K562 (cell line): ENCODE data around the gene GON7. TPM values are rescaled to one million over a fixed set of nuclear protein-coding genes. Genes with fewer than 3 reads are reported as not detected.

ENCODE experiments used
- ATAC-seq: fragments of 200-7000 bp; cut with Tn5 transposase; 3 replicates; pipeline ENCODE4 v1.9.1; 2020; ENCODE audit warnings: moderate library complexity
- BruUV-seq: library from RNA; stranded (reverse); fragments of 400-500 nt; replicated peaks from 2 replicates; lab custom pipeline; 2021; lab: Mats Ljungman, UMichigan
- CTCF ChIA-PET: fragments of 300-600 bp; formaldehyde crosslinking; extraction: SDS; loops from one replicate; lab custom pipeline; 2021; ENCODE audit warnings: low intra/inter-chr PET ratio; lab: Yijun Ruan, JAX
- POLR2A ChIA-PET: fragments of 300-600, 350-650 bp; sonication (Branson Sonifier 250); formaldehyde crosslinking; extraction: SDS; loops from one replicate; lab custom pipeline; 2021; ENCODE audit warnings: antibody characterized with exemption, inconsistent platforms; lab: Yijun Ruan, JAX
- DNase-seq, 4 experiments: peaks; one replicate each; pipeline versions ENCODE4 v3.0.0 to v3.0.0-alpha.2; 2011 to 2018; ENCODE audit warnings: low spot score in 3 of 4, mixed read lengths in 3 of 4; ENCODE audit errors: extremely low read depth in 1 of 4
- FAIRE-seq: peaks from 2 replicates; lab custom pipeline; 2011; peaks lifted over from hg19 to GRCh38; lab: Jason Lieb, UNC
- H2AFZ ChIP-seq: 2 replicates; pipeline ENCODE4 v1.6.0; 2011; ENCODE audit warnings: low read depth, low read length, control low read depth, inconsistent platforms
- H3K27ac ChIP-seq: fragments of 200-600 bp; 3 replicates; pipeline ENCODE4 v1.8.0; 2011; ENCODE audit warnings: low read depth, mild to moderate bottlenecking, control low read depth, inconsistent platforms, low read length, moderate library complexity, mixed read lengths; ENCODE audit errors: extremely low read depth
- H3K27me3 ChIP-seq, 2 experiments: fragments of 300-600 bp in 1 of 2; 2 replicates in 1 of 2; 3 replicates in 1 of 2; pipeline versions ENCODE4 v1.6.0 to v1.8.0; 2011; ENCODE audit warnings: inconsistent platforms in 2 of 2, low read length in 2 of 2, mild to moderate bottlenecking in 1 of 2, mixed read lengths in 1 of 2, moderate library complexity in 1 of 2; ENCODE audit not compliant: control insufficient read depth in 2 of 2, insufficient read depth in 2 of 2
- H3K36me3 ChIP-seq: fragments of 300-600 bp; 3 replicates; pipeline ENCODE4 v1.8.0; 2011; ENCODE audit warnings: mild to moderate bottlenecking, low read length, inconsistent platforms; ENCODE audit not compliant: control insufficient read depth, insufficient read depth
- H3K4me1 ChIP-seq, 2 experiments: fragments of 200-600 bp in 1 of 2; replicated peaks in 1 of 2; 2 replicates in 1 of 2; 3 replicates in 1 of 2; pipeline versions ENCODE4 v1.5.1 to v1.8.0; 2011; ENCODE audit warnings: inconsistent platforms in 2 of 2, low read length in 2 of 2, mild to moderate bottlenecking in 1 of 2, mixed read lengths in 1 of 2, moderate library complexity in 1 of 2; ENCODE audit not compliant: control insufficient read depth in 2 of 2, insufficient read depth in 2 of 2
- H3K4me2 ChIP-seq: 2 replicates; pipeline ENCODE4 v1.6.1; 2011; ENCODE audit warnings: low read length, control low read depth, inconsistent platforms, mixed read lengths; ENCODE audit not compliant: insufficient read depth
- H3K4me3 ChIP-seq: fragments of 200-600 bp; sonication (generic), shearing (Covaris generic); 2 replicates; pipeline ENCODE4 v1.5.1; 2016; ENCODE audit warnings: control low read depth, inconsistent platforms
- H3K79me2 ChIP-seq: fragments of 200-600 bp; 3 replicates; pipeline ENCODE4 v1.8.0; 2011; ENCODE audit warnings: low read length, inconsistent platforms; ENCODE audit not compliant: control insufficient read depth, insufficient read depth
- H3K9ac ChIP-seq, 2 experiments: 2 replicates each; pipeline versions ENCODE4 v1.6.0 to v1.6.1; 2011; ENCODE audit warnings: low read depth in 2 of 2, low read length in 2 of 2, control low read depth in 1 of 2, inconsistent platforms in 1 of 2, mild to moderate bottlenecking in 1 of 2, mixed read lengths in 1 of 2; ENCODE audit not compliant: insufficient read depth in 1 of 2
- H3K9me1 ChIP-seq: one replicate; pipeline ENCODE4 v1.6.0; 2011; ENCODE audit warnings: inconsistent platforms, mild to moderate bottlenecking, low read length, moderate library complexity; ENCODE audit not compliant: control insufficient read depth, insufficient read depth
- H3K9me3 ChIP-seq: replicated peaks from 2 replicates; pipeline ENCODE4 v1.5.1; 2011; ENCODE audit warnings: low read depth, low read length, inconsistent platforms; ENCODE audit not compliant: control insufficient read depth, insufficient read depth
- H4K20me1 ChIP-seq: replicated peaks from 2 replicates; pipeline ENCODE4 v1.6.1; 2011; ENCODE audit warnings: low read length, inconsistent platforms, mixed read lengths; ENCODE audit not compliant: control insufficient read depth, insufficient read depth
- CBX2 ChIP-seq: fragments of 200-600 bp; sonication (generic); IDR thresholded peaks from one replicate; pipeline ENCODE4 v1.6.1; 2012; ENCODE audit warnings: mild to moderate bottlenecking, low read length, inconsistent platforms; ENCODE audit not compliant: insufficient read depth, poor library complexity, severe bottlenecking
- CREM ChIP-seq: IDR thresholded peaks from 2 replicates; pipeline ENCODE4 v1.6.1; 2014; ENCODE audit warnings: antibody characterized with exemption, low read depth
- CXXC5 ChIP-seq: fragments of 250-450 bp; sonication (Bioruptor Pico); IDR thresholded peaks from 2 replicates; pipeline ENCODE4 v1.8.0; 2022; ENCODE audit warnings: inconsistent platforms, mild to moderate bottlenecking, moderate library complexity
- GABPB1 ChIP-seq: sonication (generic); formaldehyde crosslinking; IDR thresholded peaks from 2 replicates; pipeline ENCODE4 v1.8.0; 2022; ENCODE audit warnings: mild to moderate bottlenecking, missing genetic modification reagents
- HOXB6 ChIP-seq: fragments of 250-450 bp; sonication (Bioruptor Pico); IDR thresholded peaks from 2 replicates; pipeline ENCODE4 v1.5.1; 2022; ENCODE audit warnings: mild to moderate bottlenecking, borderline replicate concordance
- HSF4 ChIP-seq: fragments of 250-450 bp; sonication (Bioruptor Pico); IDR thresholded peaks from 2 replicates; pipeline ENCODE4 v2.1.2; 2022; ENCODE audit warnings: mild to moderate bottlenecking, moderate library complexity, borderline replicate concordance
- IRF1 ChIP-seq: sonication (generic); formaldehyde crosslinking; IDR thresholded peaks from 2 replicates; pipeline ENCODE4 v1.8.0; 2022; ENCODE audit warnings: missing genetic modification reagents, mild to moderate bottlenecking, borderline replicate concordance
- MIER1 ChIP-seq: fragments of 450-650 bp; IDR thresholded peaks from 2 replicates; pipeline ENCODE4 v1.6.1; 2016; ENCODE audit warnings: antibody characterized with exemption, mild to moderate bottlenecking, low read depth
- NFE2 ChIP-seq: IDR thresholded peaks from 2 replicates; pipeline ENCODE4 v1.6.1; 2014; ENCODE audit warnings: antibody characterized with exemption, low read depth
- NONO ChIP-seq, 2 experiments: fragments of 200-400 bp in 1 of 2; fragments of 450-650 bp in 1 of 2; formaldehyde crosslinking in 1 of 2; IDR thresholded peaks; 2 replicates each; pipeline ENCODE4 v1.6.1; 2017; ENCODE audit warnings: low read depth in 2 of 2, mild to moderate bottlenecking in 2 of 2, moderate library complexity in 2 of 2, low read length in 1 of 2
- ZNF124 ChIP-seq: sonication (generic); formaldehyde crosslinking; IDR thresholded peaks from 2 replicates; pipeline ENCODE4 v1.8.1; 2022; ENCODE audit warnings: missing genetic modification reagents
- ZNF717 ChIP-seq: fragments of 250-450 bp; sonication (Bioruptor Pico); IDR thresholded peaks from 2 replicates; pipeline ENCODE4 v1.5.0; 2021
- WGBS: fragments of 100-300 bp; shearing (Covaris generic); methylation state at CpG from one replicate; pipeline ENCODE4 v1.1.6; 2016; ENCODE audit warnings: low coverage, mixed read lengths; ENCODE audit not compliant: insufficient coverage; ENCODE audit errors: missing lambda C conversion rate; 5-methylcytosine and 5-hydroxymethylcytosine counted together
- in situ Hi-C: fragments of 300-500 bp; cut with MboI; formaldehyde crosslinking; loops from 4 replicates; pipeline ENCODE4 v1.15.0; 2018; ENCODE audit warnings: inconsistent platforms, mixed read lengths
- intact Hi-C: fragments of 100-400 bp; cut with micrococcal nuclease; formaldehyde crosslinking; loops from 2 replicates; pipeline ENCODE4 v1.14.2; 2022
- polyA plus RNA-seq, 8 experiments: library from polyadenylated mRNA; depleted of rRNA in 4 of 8; stranded (reverse) in 5 of 8; unstranded in 3 of 8; fragments of >200 nt; fragmentation: Nextera tagmentation in 2 of 8; fragmentation: Illumina TruSeq in 1 of 8; extraction: Ambion mirVana in 2 of 8; extraction: Trizol in 1 of 8; gene quantifications; 2 replicates each; pipeline versions ENCODE4 v1.2.1 to v1.2.3, GENCODE V29; 2011 to 2014; ENCODE audit warnings: inconsistent platforms in 1 of 8, missing spikeins in 1 of 8
- total RNA-seq, 7 experiments: library from RNA; depleted of rRNA in 6 of 7; stranded (reverse); fragments of >200 nt in 6 of 7; fragmentation: Illumina TruSeq in 2 of 7; extraction: Trizol in 2 of 7; gene quantifications; 2 replicates each; pipeline versions ENCODE4 v1.2.1 to v1.2.3, GENCODE V29; 2011 to 2021; ENCODE audit warnings: low replicate concordance in 1 of 7
- TF ChIP-seq, protein P1 (sequence below): fragments of 250-450 bp; sonication (Bioruptor Pico); IDR thresholded peaks from 2 replicates; pipeline ENCODE4 v1.8.0; 2022; ENCODE audit warnings: moderate library complexity, mild to moderate bottlenecking, inconsistent platforms
- TF ChIP-seq, protein P2 (sequence below), 2 experiments: fragments of 450-650 bp; conservative IDR thresholded peaks; 2 replicates each; pipeline ENCODE4 v1.6.1; 2017; ENCODE audit warnings: mild to moderate bottlenecking in 2 of 2, moderate library complexity in 2 of 2
- TF ChIP-seq, protein P3 (sequence below), 2 experiments: fragments of 200-800 bp in 1 of 2; sonication (Bioruptor generic) in 1 of 2; sonication (generic) in 1 of 2; formaldehyde crosslinking in 1 of 2; IDR thresholded peaks in 1 of 2; conservative IDR thresholded peaks in 1 of 2; 2 replicates each; pipeline versions ENCODE4 v1.5.0 to v1.6.1; 2016 to 2020; ENCODE audit warnings: missing compliant biosample characterization in 1 of 2, missing genetic modification characterization in 1 of 2, missing genetic modification reagents in 1 of 2

Gene GON7
- total and polyA plus RNA-seq, 9 of the 15 experiments (the other 6 are each of a cell fraction or from before 2014, with no cell fraction given), result 13.7 to 34.0 (median 23.9) TPM

DNA sequence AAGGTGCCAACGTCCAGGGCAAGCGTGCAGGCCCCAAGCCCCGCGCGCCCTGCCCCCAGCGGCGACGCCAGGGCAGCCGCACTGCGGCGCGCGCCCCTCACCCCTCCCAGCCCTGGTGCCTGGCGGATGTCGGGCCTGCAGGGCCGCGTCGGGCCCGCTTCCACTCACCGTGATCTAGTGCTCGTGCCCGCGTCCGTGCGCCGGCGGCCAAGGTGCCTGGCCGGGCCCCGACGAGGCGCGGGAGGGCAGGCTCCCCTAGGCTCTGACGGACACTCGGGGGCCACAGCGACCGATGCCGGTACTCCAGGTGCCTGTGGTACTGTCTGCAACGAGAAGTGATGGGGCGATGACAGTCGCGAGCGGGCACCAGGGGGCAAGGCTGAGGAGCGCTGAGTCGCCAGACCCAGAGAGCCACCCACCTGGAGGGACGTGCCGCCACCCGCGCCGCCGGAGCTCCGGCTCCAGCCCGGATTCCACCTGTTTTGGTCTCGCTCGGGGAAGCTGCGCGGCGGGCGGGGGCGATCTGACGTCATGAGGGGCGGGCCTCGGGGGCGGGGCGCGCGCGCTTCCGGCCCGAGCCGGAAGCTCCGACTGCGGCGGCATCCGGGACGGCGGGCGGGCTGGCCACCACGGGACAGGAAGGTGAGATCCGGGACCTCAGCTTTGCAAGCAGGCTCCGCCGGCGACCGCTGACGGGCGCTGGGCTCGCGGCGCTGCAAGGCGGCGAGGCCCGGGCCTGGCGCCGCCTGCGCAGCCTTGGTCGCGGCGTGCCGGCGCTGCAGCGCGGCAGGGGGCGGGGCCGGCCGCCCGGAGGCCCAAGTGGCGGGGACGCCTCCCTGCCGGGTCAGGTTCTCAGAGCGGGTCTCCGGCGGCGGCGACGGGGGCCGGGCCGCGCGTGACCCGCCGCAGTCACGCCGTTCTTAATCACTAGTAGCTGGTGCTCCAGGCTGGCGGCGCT lies 22.2 kb downstream of the GON7 start, which contains the start of the genes LYSET and MOAP1:
Gene LYSET, plus strand, starts transcription at position 927 of the 958 bp plus-strand sequence. CDS start 89 bp downstream, outside the sequence.
Gene MOAP1, minus strand, starts transcription at position 507 of the 958 bp plus-strand sequence. CDS start 655 bp downstream, outside the sequence.
- Histone ChIP-seq H3K27ac (peak within 1 kb of the TSS; percentile 85; the same call in 2 of the 3 replicates), H3K79me2 (peaks cover 16% of the 10 kb centered on the region), H3K9ac (peak within 1 kb of the TSS; percentile 72 to 90), H4K20me1 (no peaks in the 10 kb centered on the region), H3K36me3 (peaks cover 22% of the 10 kb centered on the region; the same call in 1 of the 3 replicates), H3K27me3 (no peaks in the 10 kb centered on the region), H3K4me3 (peak within 1 kb of the TSS; percentile 88), H3K4me2 (peak within 1 kb of the TSS; percentile 90), H3K4me1 (peaks cover 6 to 15% of the 10 kb centered on the region in 2 experiments; a peak in 3 of 5 replicates), H3K9me1 (no peaks in the 10 kb centered on the region), H2AFZ (peak within 1 kb of the TSS; percentile 94), H3K9me3 (no peaks in the 10 kb centered on the region)
- FAIRE-seq (no peak), ATAC-seq (peak; percentile 95), DNase-seq (peak; percentile 83 to 87 (median 87))
- ChIA-PET POLR2A (interaction anchor here (0.8 to 1.4 kb wide), 7 partner anchors 8 to 1199 kb away, joined by 3 to 5 read pairs (median 3); no protein-coding TSS in a partner anchor), CTCF (interaction anchor here (0.6 kb wide), 1 partner anchor 72 kb away, joined by 3 read pairs; no protein-coding TSS in a partner anchor)
- in situ Hi-C loops (no loop called here), intact Hi-C loops (no loop called here)
- WGBS, result 2% methylated on average over 26 of the region's 124 CpGs
- no TSS peak for BruUV-seq
- TF ChIP-seq NFE2 (no peak), CXXC5 (peak; percentile 76), CREM (peak; percentile 87), MIER1 (no peak), IRF1 (CRISPR knock-in tag) (no peak), CBX2 (no peak), ZNF124 (CRISPR knock-in tag) (no peak), HOXB6 (CRISPR knock-in tag) (no peak), NONO (IDR thresholded peaks at IDR 0.05; ENCODE audit: low read depth in 2 of 2, low read length in 1 of 2) (0 out of 4 replicates have a peak, but pooled peaks of 1 of the 2 experiments have one; percentile 19), ZNF717 (CRISPR knock-in tag) (no peak), GABPB1 (CRISPR knock-in tag) (peak; percentile 48), HSF4 (CRISPR knock-in tag) (no peak)
- TF ChIP-seq, protein P1, sequence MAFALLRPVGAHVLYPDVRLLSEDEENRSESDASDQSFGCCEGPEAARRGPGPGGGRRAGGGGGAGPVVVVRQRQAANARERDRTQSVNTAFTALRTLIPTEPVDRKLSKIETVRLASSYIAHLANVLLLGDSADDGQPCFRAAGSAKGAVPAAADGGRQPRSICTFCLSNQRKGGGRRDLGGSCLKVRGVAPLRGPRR (CRISPR knock-in tag), result no peak
- TF ChIP-seq, protein P2, sequence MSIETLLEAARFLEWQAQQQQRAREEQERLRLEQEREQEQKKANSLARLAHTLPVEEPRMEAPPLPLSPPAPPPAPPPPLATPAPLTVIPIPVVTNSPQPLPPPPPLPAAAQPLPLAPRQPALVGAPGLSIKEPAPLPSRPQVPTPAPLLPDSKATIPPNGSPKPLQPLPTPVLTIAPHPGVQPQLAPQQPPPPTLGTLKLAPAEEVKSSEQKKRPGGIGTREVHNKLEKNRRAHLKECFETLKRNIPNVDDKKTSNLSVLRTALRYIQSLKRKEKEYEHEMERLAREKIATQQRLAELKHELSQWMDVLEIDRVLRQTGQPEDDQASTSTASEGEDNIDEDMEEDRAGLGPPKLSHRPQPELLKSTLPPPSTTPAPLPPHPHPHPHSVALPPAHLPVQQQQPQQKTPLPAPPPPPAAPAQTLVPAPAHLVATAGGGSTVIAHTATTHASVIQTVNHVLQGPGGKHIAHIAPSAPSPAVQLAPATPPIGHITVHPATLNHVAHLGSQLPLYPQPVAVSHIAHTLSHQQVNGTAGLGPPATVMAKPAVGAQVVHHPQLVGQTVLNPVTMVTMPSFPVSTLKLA (conservative IDR thresholded peaks at IDR 0.05), result no peak; a peak in 1 of 4 replicates
- TF ChIP-seq, protein P3, sequence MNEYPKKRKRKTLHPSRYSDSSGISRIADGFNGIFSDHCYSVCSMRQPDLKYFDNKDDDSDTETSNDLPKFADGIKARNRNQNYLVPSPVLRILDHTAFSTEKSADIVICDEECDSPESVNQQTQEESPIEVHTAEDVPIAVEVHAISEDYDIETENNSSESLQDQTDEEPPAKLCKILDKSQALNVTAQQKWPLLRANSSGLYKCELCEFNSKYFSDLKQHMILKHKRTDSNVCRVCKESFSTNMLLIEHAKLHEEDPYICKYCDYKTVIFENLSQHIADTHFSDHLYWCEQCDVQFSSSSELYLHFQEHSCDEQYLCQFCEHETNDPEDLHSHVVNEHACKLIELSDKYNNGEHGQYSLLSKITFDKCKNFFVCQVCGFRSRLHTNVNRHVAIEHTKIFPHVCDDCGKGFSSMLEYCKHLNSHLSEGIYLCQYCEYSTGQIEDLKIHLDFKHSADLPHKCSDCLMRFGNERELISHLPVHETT (CRISPR knock-in tag; conservative IDR thresholded peaks at IDR 0.05 in 1 of 2, IDR thresholded peaks at IDR 0.05 in 1 of 2), result peak in 1 of 2 experiments; percentile 90; a peak in 2 of 4 replicates
